Naive B cell (primary cell): Measurements from ENCODE around the gene PTGER1. TPM values are rescaled to one million over a fixed set of nuclear protein-coding genes. Genes with fewer than 3 reads are reported as not detected.

Experiments
- polyA plus RNA-seq, 6 donors: library from polyadenylated mRNA; unstranded; fragments of 300-500 nt; fragmentation: Illumina TruSeq; gene quantifications; one replicate each; pipeline ENCODE4 v1.2.3, GENCODE V29; 2021; ENCODE audit warnings: low read depth in 6 of 6

Gene PTGER1
- polyA plus RNA-seq, 6 donors from 2014 or later: not detected

Other genes with a start within 250 kb of the PTGER1 start
- gene ADGRE5, start 93.9 kb downstream of the PTGER1 start, polyA plus RNA-seq: 10 to 100 TPM; 17.8 to 41.1 (median 31.9) TPM
- 100 to 1,000 TPM; 110 to 169 (median 132) TPM for gene DDX39A, start 56.0 kb downstream of the PTGER1 start, polyA plus RNA-seq
- 10 to 100 TPM; 37.1 to 67.9 (median 48.0) TPM for gene PKN1, start 42.0 kb downstream of the PTGER1 start, polyA plus RNA-seq
- gene GIPC1, start 20.8 kb upstream of the PTGER1 start, polyA plus RNA-seq: 10 to 100 TPM in 1 of 6 donors, 1 to 10 TPM in 5; 6.9 to 10.3 (median 7.5) TPM
- 100 to 1,000 TPM in 2 of 6 donors, 10 to 100 TPM in 4; 73.1 to 113 (median 75.9) TPM for gene DNAJB1, start 43.0 kb upstream of the PTGER1 start, polyA plus RNA-seq
- 100 to 1,000 TPM in 5 of 6 donors, 10 to 100 TPM in 1; 95.6 to 169 (median 116) TPM for gene TECR, start 54.2 kb upstream of the PTGER1 start, polyA plus RNA-seq
- gene NDUFB7, start 96.7 kb upstream of the PTGER1 start, polyA plus RNA-seq: 100 to 1,000 TPM; 141 to 216 (median 170) TPM
- 100 to 1,000 TPM in 1 of 6 donors, 10 to 100 TPM in 5; 71.6 to 127 (median 93.6) TPM for gene CLEC17A, start 107.7 kb upstream of the PTGER1 start, polyA plus RNA-seq
- gene ADGRE3, start 199.5 kb upstream of the PTGER1 start, polyA plus RNA-seq: 1 to 10 TPM in 1 of 6 donors, under 1 TPM in 1, not detected in 4; 0.17 to 1.2 TPM
- 10 to 100 TPM in 4 of 6 donors, 1 to 10 TPM in 2; 8.6 to 18.1 (median 11.0) TPM for gene ZNF333, start 214.7 kb upstream of the PTGER1 start, polyA plus RNA-seq